Thyroid gland (tissue), 4 donors: ENCODE measurements around the gene TMEM37.

Source experiments
- POLR2A ChIP-seq, 2 donors: fragments of 450-650 bp; IDR thresholded peaks; one replicate each; pipeline ENCODE4 v1.6.1; 2017; ENCODE audit warnings: antibody characterized with exemption in 2 of 2, mild to moderate bottlenecking in 2 of 2, moderate library complexity in 1 of 2
- TF ChIP-seq, protein P1 (sequence below), 6 experiments: fragments of 200-600 bp in 3 of 6; fragments of 450-650 bp in 3 of 6; sonication (generic) in 3 of 6; IDR thresholded peaks; one replicate each; pipeline ENCODE4 v1.5.1; 2016 to 2019; ENCODE audit warnings: antibody characterized with exemption in 6 of 6, mild to moderate bottlenecking in 2 of 6, inconsistent platforms in 1 of 6, moderate library complexity in 1 of 6

GRCh38 chr2:119402106-119402505 lies 29.5 kb upstream of the TMEM37 start:
- no peak for TF ChIP-seq POLR2A (IDR thresholded peaks at IDR 0.05)
- TF ChIP-seq, protein P1, sequence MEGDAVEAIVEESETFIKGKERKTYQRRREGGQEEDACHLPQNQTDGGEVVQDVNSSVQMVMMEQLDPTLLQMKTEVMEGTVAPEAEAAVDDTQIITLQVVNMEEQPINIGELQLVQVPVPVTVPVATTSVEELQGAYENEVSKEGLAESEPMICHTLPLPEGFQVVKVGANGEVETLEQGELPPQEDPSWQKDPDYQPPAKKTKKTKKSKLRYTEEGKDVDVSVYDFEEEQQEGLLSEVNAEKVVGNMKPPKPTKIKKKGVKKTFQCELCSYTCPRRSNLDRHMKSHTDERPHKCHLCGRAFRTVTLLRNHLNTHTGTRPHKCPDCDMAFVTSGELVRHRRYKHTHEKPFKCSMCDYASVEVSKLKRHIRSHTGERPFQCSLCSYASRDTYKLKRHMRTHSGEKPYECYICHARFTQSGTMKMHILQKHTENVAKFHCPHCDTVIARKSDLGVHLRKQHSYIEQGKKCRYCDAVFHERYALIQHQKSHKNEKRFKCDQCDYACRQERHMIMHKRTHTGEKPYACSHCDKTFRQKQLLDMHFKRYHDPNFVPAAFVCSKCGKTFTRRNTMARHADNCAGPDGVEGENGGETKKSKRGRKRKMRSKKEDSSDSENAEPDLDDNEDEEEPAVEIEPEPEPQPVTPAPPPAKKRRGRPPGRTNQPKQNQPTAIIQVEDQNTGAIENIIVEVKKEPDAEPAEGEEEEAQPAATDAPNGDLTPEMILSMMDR (IDR thresholded peaks at IDR 0.05), result no peak
